NCI-H2081 (cell line): ENCODE results near the gene SNUPN.
"Not testable (repeated sequence)": the region's sequence is repeated elsewhere in the genome, so short reads cannot be mapped to it uniquely, and the experiment has no call there.

Experiments
- DNase-seq, 2 experiments: peaks; one replicate each; lab custom pipeline; 2025; lab: John Stamatoyannopoulos, UW

SNUPN gene

DNA sequence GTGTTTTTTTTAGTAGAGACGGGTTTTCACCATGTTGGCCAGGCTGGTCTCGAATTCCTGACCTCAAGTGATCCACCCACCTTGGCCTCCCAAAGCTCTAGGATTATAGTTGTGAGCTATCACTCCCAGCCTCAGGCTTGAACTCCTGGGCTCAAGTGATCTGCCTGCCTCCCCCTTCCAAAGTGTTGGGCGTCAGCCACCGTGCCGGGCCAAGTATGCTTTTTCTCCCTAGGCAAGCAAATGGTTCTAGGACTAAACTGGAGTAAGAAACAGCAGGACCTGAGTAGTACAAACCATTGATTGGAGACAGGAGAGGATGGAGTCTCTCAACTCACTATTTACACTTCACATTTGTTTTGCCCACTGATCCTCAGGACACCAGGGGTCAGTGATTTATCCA lies 41.8 kb downstream of the SNUPN start:
- no peak for DNase-seq

DNA sequence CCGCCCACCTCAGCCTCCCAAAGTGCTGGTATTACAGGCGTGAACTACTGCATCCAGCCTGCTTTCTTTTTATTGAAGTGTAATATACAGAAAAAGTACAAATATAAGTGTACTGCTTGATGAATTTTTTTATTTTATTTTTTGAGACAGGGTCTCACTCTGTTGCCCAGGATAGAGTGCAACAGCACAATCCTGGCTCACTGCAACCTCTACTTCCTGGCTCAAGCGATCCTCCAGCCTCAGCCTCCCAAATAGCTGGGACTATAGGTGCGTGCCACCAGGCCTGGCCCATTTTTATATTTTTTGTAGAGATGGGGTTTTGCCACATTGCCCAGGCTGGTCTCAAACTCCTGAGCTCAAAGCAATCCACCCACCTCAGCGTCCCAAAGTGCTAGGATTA lies 42.6 kb downstream of the SNUPN start:
- not testable (repeated sequence) for DNase-seq

- DNase-seq: peak; percentile 76 to 84
Measured at GRCh38 chr15:75578948-75579920, 46.3 kb downstream of the SNUPN start, which contains the start of gene PTPN9. TSS of gene PTPN9 (minus strand) at chr15:75579315. CDS start at chr15:75578776, 539 bp downstream.

- DNase-seq: peak in 1 of 2 experiments; percentile 28
Measured at GRCh38 chr15:75578173-75578947, 47.2 kb downstream of the SNUPN start.

GRCh38 chr15:75577401-75578172 lies 47.9 kb downstream of the SNUPN start:
- DNase-seq: no peak

DNA sequence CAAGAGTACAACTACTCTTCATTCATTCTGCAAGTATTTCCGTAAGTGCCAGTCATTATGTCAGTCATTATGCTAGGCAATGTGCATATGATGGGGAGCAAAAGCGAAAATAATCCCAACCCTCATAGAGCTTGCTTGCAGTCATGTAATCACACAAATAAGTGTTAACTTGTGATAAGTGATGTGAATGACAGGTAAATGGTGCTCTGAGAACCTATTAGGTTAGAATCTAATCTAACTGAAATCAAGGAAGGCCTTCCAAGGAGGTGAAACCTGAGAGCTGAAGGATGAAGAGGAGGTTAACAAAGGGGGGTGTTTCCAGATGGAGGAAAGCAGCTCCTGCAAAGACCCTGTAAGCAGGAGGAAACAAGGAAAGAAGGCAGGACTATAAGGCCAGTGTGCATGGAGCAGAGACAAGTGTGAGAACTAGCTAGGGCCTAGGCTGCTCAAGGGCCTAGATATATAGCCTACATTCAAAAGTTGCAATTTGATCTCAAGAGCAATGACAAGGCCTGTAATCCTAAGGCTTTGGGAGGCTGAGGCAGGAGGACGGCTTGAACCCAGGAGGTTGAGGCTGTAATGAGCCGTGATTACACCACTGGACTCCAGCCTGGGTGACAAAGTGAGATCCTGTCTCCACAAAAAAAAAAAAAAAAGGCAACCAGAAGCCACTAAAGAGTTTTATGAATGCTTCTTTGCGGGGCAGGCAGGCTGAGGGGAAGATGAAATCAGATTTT lies 51.7 kb downstream of the SNUPN start:
- DNase-seq: no peak

- no peak for DNase-seq
Measured at GRCh38 chr15:75570126-75570845, 55.2 kb downstream of the SNUPN start.

- no peak for DNase-seq
Measured at GRCh38 chr15:75565062-75565970, 60.2 kb downstream of the SNUPN start.

- DNase-seq: no peak
Measured at GRCh38 chr15:75561888-75562287, 63.6 kb downstream of the SNUPN start.

DNA sequence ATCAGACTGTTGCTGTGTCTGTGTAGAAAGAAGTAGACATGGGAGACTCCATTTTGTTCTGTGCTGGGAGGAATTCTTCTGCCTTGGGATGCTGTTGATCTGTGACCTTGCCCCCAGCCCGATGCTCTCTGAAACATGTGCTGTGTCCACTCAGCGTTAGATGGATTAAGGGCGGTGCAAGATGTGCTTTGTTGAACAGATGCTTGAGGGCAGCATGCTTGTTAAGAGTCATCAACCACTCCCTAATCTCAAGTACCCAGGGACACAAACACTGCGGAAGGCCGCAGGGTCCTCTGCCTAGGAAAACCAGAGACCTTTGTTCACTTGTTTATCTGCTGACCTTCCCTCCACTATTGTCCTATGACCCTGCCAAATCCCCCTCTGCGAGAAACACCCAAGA lies 66.2 kb downstream of the SNUPN start:
- not testable (repeated sequence) for DNase-seq

- not testable (repeated sequence) for DNase-seq
Measured at GRCh38 chr15:75558955-75559354, 66.6 kb downstream of the SNUPN start.

- no peak for DNase-seq
Measured at GRCh38 chr15:75554717-75555116, 70.8 kb downstream of the SNUPN start.

GRCh38 chr15:75553659-75554058 lies 71.9 kb downstream of the SNUPN start:
- no peak for DNase-seq

- no peak for DNase-seq
Measured at GRCh38 chr15:75551091-75551490, 74.4 kb downstream of the SNUPN start.
